H1 (cell line): ENCODE results near the gene GALNT18. TPM values are rescaled to one million over a fixed set of nuclear protein-coding genes. Genes with fewer than 3 reads are reported as not detected.

Source experiments
- CTCF ChIA-PET: fragments of 300-600 bp; sonication (Branson Sonifier 250); formaldehyde crosslinking; loops from one replicate; lab custom pipeline; 2021; ENCODE audit not compliant: partially characterized antibody; lab: Charles Lee
- POLR2A ChIA-PET: fragments of 300-600 bp; sonication (Branson Sonifier 250); formaldehyde crosslinking; loops from one replicate; lab custom pipeline; 2021; ENCODE audit warnings: inconsistent platforms; ENCODE audit not compliant: partially characterized antibody; lab: Charles Lee
- DNase-seq, 2 experiments: peaks; one replicate each; pipeline versions ENCODE4 v3.0.0 to v3.0.0-alpha.2; 2010 to 2022; ENCODE audit warnings: low spot score in 2 of 2, low read depth in 1 of 2, mixed read lengths in 1 of 2
- FAIRE-seq: peaks from 2 replicates; lab custom pipeline; 2011; peaks lifted over from hg19 to GRCh38; lab: Jason Lieb, UNC
- H2AFZ ChIP-seq: 2 replicates; pipeline ENCODE4 v1.8.1; 2012; ENCODE audit warnings: low read length, inconsistent platforms
- H2AK5ac ChIP-seq: 2 replicates; pipeline ENCODE4 v1.6.1; 2013; ENCODE audit warnings: low read depth, low read length
- H2BK120ac ChIP-seq: replicated peaks from 2 replicates; pipeline ENCODE3; 2013; ENCODE audit warnings: low read depth, low read length, inconsistent platforms
- H2BK12ac ChIP-seq: 2 replicates; pipeline ENCODE4 v1.6.1; 2013; ENCODE audit warnings: low read depth, low read length
- H2BK15ac ChIP-seq: 2 replicates; pipeline ENCODE4 v1.6.1; 2013; ENCODE audit warnings: low read length
- H2BK20ac ChIP-seq: 2 replicates; pipeline ENCODE4 v1.6.1; 2013; ENCODE audit warnings: low read length
- H2BK5ac ChIP-seq: 2 replicates; pipeline ENCODE4 v1.6.1; 2013; ENCODE audit warnings: low read depth, low read length
- H3K14ac ChIP-seq: 2 replicates; pipeline ENCODE4 v1.6.1; 2013; ENCODE audit warnings: inconsistent platforms; ENCODE audit not compliant: insufficient read length
- H3K18ac ChIP-seq: 2 replicates; pipeline ENCODE4 v1.6.1; 2013; ENCODE audit warnings: low read length; ENCODE audit errors: extremely low read depth
- H3K23ac ChIP-seq: 2 replicates; pipeline ENCODE4 v1.6.1; 2013; ENCODE audit warnings: inconsistent platforms; ENCODE audit not compliant: insufficient read length
- H3K23me2 ChIP-seq: 2 replicates; pipeline ENCODE4 v1.6.1; 2013; ENCODE audit warnings: low read depth, low read length
- H3K27ac ChIP-seq: 2 replicates; pipeline ENCODE4 v1.6.1; 2011; ENCODE audit warnings: low read depth, low read length, inconsistent platforms
- H3K27me3 ChIP-seq, 4 experiments: replicated peaks in 1 of 4; 1 replicate in 1 of 4; 2 replicates in 3 of 4; pipeline versions ENCODE4 v1.6.1 to v1.8.1; 2011 to 2013; ENCODE audit warnings: low read length in 3 of 4, mild to moderate bottlenecking in 3 of 4, inconsistent platforms in 2 of 4, mixed read lengths in 2 of 4, moderate library complexity in 1 of 4; ENCODE audit not compliant: control insufficient read depth in 3 of 4, insufficient read depth in 3 of 4; ENCODE audit errors: extremely low read depth in 1 of 4
- H3K36me3 ChIP-seq, 4 experiments: 2 replicates each; pipeline versions ENCODE4 v1.6.1 to v1.8.1; 2011 to 2013; ENCODE audit warnings: mild to moderate bottlenecking in 4 of 4, low read length in 3 of 4, moderate library complexity in 2 of 4, control low read depth in 1 of 4, inconsistent platforms in 1 of 4; ENCODE audit not compliant: insufficient read depth in 4 of 4, control insufficient read depth in 2 of 4
- H3K4ac ChIP-seq: replicated peaks from 2 replicates; pipeline ENCODE3; 2013; ENCODE audit warnings: low read length, low read depth, mixed read lengths, inconsistent platforms; ENCODE audit not compliant: insufficient read length
- H3K4me1 ChIP-seq, 4 experiments: replicated peaks in 1 of 4; 1 replicate in 1 of 4; 2 replicates in 3 of 4; pipeline versions ENCODE4 v1.6.1 to v1.8.1; 2011 to 2013; ENCODE audit warnings: low read length in 3 of 4, inconsistent platforms in 2 of 4, mixed read lengths in 1 of 4; ENCODE audit not compliant: insufficient read depth in 4 of 4, control insufficient read depth in 3 of 4
- H3K4me2 ChIP-seq, 2 experiments: 2 replicates each; pipeline versions ENCODE4 v1.6.1 to v1.8.1; 2011 to 2013; ENCODE audit warnings: low read depth in 2 of 2, low read length in 2 of 2, control low read depth in 1 of 2, inconsistent platforms in 1 of 2, mild to moderate bottlenecking in 1 of 2; ENCODE audit not compliant: insufficient read depth in 1 of 2
- H3K4me3 ChIP-seq, 4 experiments: fragments of 200-600, 300-600 bp in 1 of 4; sonication (generic), shearing (Covaris generic), sonication (Bioruptor Twin) in 1 of 4; 2 replicates each; pipeline versions ENCODE4 v1.5.1 to v1.8.1; 2011 to 2016; ENCODE audit warnings: low read length in 4 of 4, low read depth in 3 of 4, control low read depth in 2 of 4, inconsistent platforms in 2 of 4, mild to moderate bottlenecking in 2 of 4, mixed read lengths in 1 of 4, moderate library complexity in 1 of 4; ENCODE audit not compliant: insufficient read depth in 2 of 4; ENCODE audit errors: extremely low read depth in 1 of 4
- H3K56ac ChIP-seq: replicated peaks from 2 replicates; pipeline ENCODE3; 2013; ENCODE audit warnings: low read depth, mild to moderate bottlenecking, mixed read lengths, low read length, inconsistent platforms; ENCODE audit not compliant: insufficient read length
- H3K79me1 ChIP-seq: 2 replicates; pipeline ENCODE4 v1.6.1; 2013; ENCODE audit warnings: low read depth, low read length, control low read depth
- H3K79me2 ChIP-seq, 2 experiments: 2 replicates each; pipeline versions ENCODE4 v1.6.1 to v1.8.1; 2012 to 2013; ENCODE audit warnings: low read length in 2 of 2, mild to moderate bottlenecking in 2 of 2, inconsistent platforms in 1 of 2; ENCODE audit not compliant: insufficient read depth in 2 of 2, control insufficient read depth in 1 of 2
- H3K9ac ChIP-seq, 4 experiments: replicated peaks in 1 of 4; 1 replicate in 1 of 4; 2 replicates in 3 of 4; pipeline versions ENCODE4 v1.6.1 to v1.8.1; 2011 to 2013; ENCODE audit warnings: low read depth in 3 of 4, low read length in 3 of 4, control low read depth in 2 of 4, mild to moderate bottlenecking in 2 of 4, moderate library complexity in 2 of 4, inconsistent platforms in 1 of 4; ENCODE audit errors: extremely low read depth in 1 of 4
- H3K9me3 ChIP-seq, 2 experiments: 2 replicates each; pipeline versions ENCODE4 v1.6.1 to v1.8.1; 2012 to 2013; ENCODE audit warnings: mild to moderate bottlenecking in 2 of 2, moderate library complexity in 2 of 2, control low read depth in 1 of 2, inconsistent platforms in 1 of 2, low read depth in 1 of 2, low read length in 1 of 2, mixed read lengths in 1 of 2; ENCODE audit not compliant: insufficient read depth in 2 of 2
- H4K20me1 ChIP-seq, 2 experiments: replicated peaks in 1 of 2; 2 replicates each; pipeline versions ENCODE3 to v1.8.1; 2011 to 2013; ENCODE audit warnings: inconsistent platforms in 2 of 2, low read length in 2 of 2, mild to moderate bottlenecking in 1 of 2; ENCODE audit not compliant: insufficient read depth in 2 of 2, control insufficient read depth in 1 of 2
- H4K5ac ChIP-seq: 2 replicates; pipeline ENCODE4 v1.6.1; 2013; ENCODE audit warnings: low read length, low read depth, mixed read lengths, inconsistent platforms; ENCODE audit not compliant: insufficient read length
- H4K8ac ChIP-seq: 2 replicates; pipeline ENCODE4 v1.8.0; 2013; ENCODE audit warnings: mild to moderate bottlenecking, moderate library complexity, low read length, inconsistent platforms; ENCODE audit not compliant: insufficient read depth; ENCODE audit errors: extremely low read depth
- H4K91ac ChIP-seq: replicated peaks from 2 replicates; pipeline ENCODE3; 2013; ENCODE audit warnings: low read length, mixed read lengths, inconsistent platforms; ENCODE audit not compliant: insufficient read length
- ASH2L ChIP-seq: fragments of 200-600, 300-600 bp; sonication (generic); IDR thresholded peaks from one replicate; pipeline ENCODE4 v1.7.1; 2017; ENCODE audit warnings: low read length
- BCL11A ChIP-seq, 2 experiments: IDR thresholded peaks; one replicate each; pipeline ENCODE4 v1.6.1; 2011; ENCODE audit warnings: low read depth in 2 of 2, low read length in 2 of 2, mild to moderate bottlenecking in 2 of 2
- CBX8 ChIP-seq: fragments of 300-800, 300-1000 bp; sonication (generic); IDR thresholded peaks from 2 replicates; pipeline ENCODE4 v1.7.1; 2016; ENCODE audit warnings: low read depth, low read length, borderline replicate concordance
- CHD1 ChIP-seq: IDR thresholded peaks from 2 replicates; pipeline ENCODE4 v1.6.1; 2012; ENCODE audit warnings: low read depth, low read length, improper control_type of control experiment
- CREB1 ChIP-seq: IDR thresholded peaks from 2 replicates; pipeline ENCODE4 v1.6.1; 2012; ENCODE audit warnings: inconsistent platforms
- HDAC2 ChIP-seq, 2 experiments: fragments of 300-600 bp in 1 of 2; sonication (generic) in 1 of 2; IDR thresholded peaks; 2 replicates each; pipeline ENCODE4 v1.6.1; 2011 to 2012; ENCODE audit warnings: low read depth in 2 of 2, low read length in 2 of 2, mild to moderate bottlenecking in 2 of 2, moderate library complexity in 2 of 2, borderline replicate concordance in 1 of 2, inconsistent platforms in 1 of 2
- KDM5A ChIP-seq: fragments of 200-600 bp; IDR thresholded peaks from 2 replicates; pipeline ENCODE4 v1.7.1; 2012; ENCODE audit warnings: mild to moderate bottlenecking, low read length, inconsistent platforms, mixed read lengths
- MAFK ChIP-seq: IDR thresholded peaks from 2 replicates; pipeline ENCODE4 v1.6.1; 2012; ENCODE audit warnings: low read depth, mild to moderate bottlenecking, improper control_type of control experiment, low read length
- POLR2AphosphoS5 ChIP-seq: IDR thresholded peaks from 2 replicates; pipeline ENCODE4 v1.6.1; 2011; ENCODE audit warnings: low read depth, low read length
- RBBP5 ChIP-seq: IDR thresholded peaks from 2 replicates; pipeline ENCODE4 v1.7.1; 2012; ENCODE audit warnings: low read depth, mild to moderate bottlenecking, inconsistent platforms, low read length, moderate library complexity, borderline replicate concordance
- RFX5 ChIP-seq: IDR thresholded peaks from 2 replicates; pipeline ENCODE4 v1.6.1; 2011; ENCODE audit warnings: low read depth, low read length, improper control_type of control experiment, borderline replicate concordance
- SP2 ChIP-seq: IDR thresholded peaks from 2 replicates; pipeline ENCODE4 v1.6.1; 2012; ENCODE audit warnings: mild to moderate bottlenecking, low read length, inconsistent platforms
- TCF12 ChIP-seq: IDR thresholded peaks from 2 replicates; pipeline ENCODE4 v1.6.1; 2011; ENCODE audit warnings: low read depth, mild to moderate bottlenecking, low read length
- TEAD4 ChIP-seq: IDR thresholded peaks from 2 replicates; pipeline ENCODE4 v1.6.1; 2012; ENCODE audit warnings: low read depth, low read length, inconsistent platforms, mixed read lengths
- WGBS, 2 experiments: shearing (Covaris generic) in 1 of 2; methylation state at CpG; one replicate each; pipeline versions ENCODE4 v1.1.6 to v1.1.7; 2013 to 2015; ENCODE audit warnings: low lambda C conversion rate in 2 of 2, mixed read lengths in 2 of 2, inconsistent platforms in 1 of 2, low coverage in 1 of 2, missing lambda C conversion rate in 1 of 2; ENCODE audit not compliant: insufficient replicate concordance in 2 of 2, insufficient coverage in 1 of 2, insufficient read length in 1 of 2; ENCODE audit errors: extremely low coverage in 1 of 2, missing lambda C conversion rate in 1 of 2; 5-methylcytosine and 5-hydroxymethylcytosine counted together
- polyA plus RNA-seq, 7 experiments: library from polyadenylated mRNA; depleted of rRNA in 3 of 7; stranded (reverse) in 5 of 7; unstranded in 2 of 7; fragments of >200 nt in 5 of 7; fragments of 200-250 nt in 2 of 7; gene quantifications; 1 replicate in 5 of 7; 2 replicates in 1 of 7; 4 replicates in 1 of 7; pipeline versions ENCODE4 v1.2.1 to v1.2.3, GENCODE V29; 2011 to 2013; ENCODE audit warnings: missing spikeins in 2 of 7, mixed read lengths in 2 of 7
- total RNA-seq: library from RNA; stranded (reverse); fragmentation: NEBNext Ultra II Directional; extraction: Animal tissue kit (Norgen Biotek cat#: 25700); gene quantifications from 2 replicates; pipeline ENCODE4 v1.2.1, GENCODE V29; 2021

Gene GALNT18
- total and polyA plus RNA-seq, 2 of the 8 experiments (the other 6 are each of a cell fraction or from before 2014, with no cell fraction given) = 6.0 to 9.4 TPM

- no peak overlapping the region for H2AFZ ChIP-seq
- H3K36me3 ChIP-seq = no peaks in the 10 kb centered on the region
- no peak for DNase-seq
- H3K79me1 ChIP-seq = no peaks in the 10 kb centered on the region
- no peak overlapping the region for H3K18ac ChIP-seq
- H2BK15ac ChIP-seq = peak overlapping the region; percentile 50; the same call in 1 of the 2 replicates
- H3K23me2 ChIP-seq = no peaks in the 10 kb centered on the region
- no peak overlapping the region for H3K4me2 ChIP-seq
- no peaks in the 10 kb centered on the region; a peak in 1 of 4 replicates for H3K9me3 ChIP-seq
- no peak overlapping the region for H3K23ac ChIP-seq
- WGBS, 2 experiments = 94% methylated on average over 6 of the region's 6 CpGs; no CpG with 5 or more reads in 1 of the 2 experiments
- POLR2A ChIA-PET = no interaction called here
- no peak overlapping the region for H4K91ac ChIP-seq
- H3K4ac ChIP-seq = no peak overlapping the region
- H3K79me2 ChIP-seq = no peaks in the 10 kb centered on the region
- no peak overlapping the region for H3K9ac ChIP-seq
- no peak overlapping the region for H2BK5ac ChIP-seq
- H2AK5ac ChIP-seq = no peak overlapping the region
- H3K56ac ChIP-seq = no peak overlapping the region
- no peak for FAIRE-seq
- H2BK12ac ChIP-seq = no peak overlapping the region
- no peak overlapping the region for H2BK120ac ChIP-seq
- H4K20me1 ChIP-seq = no peaks in the 10 kb centered on the region
- no peak overlapping the region for H3K4me3 ChIP-seq
- peaks cover 4 to 7% (median 6%) of the 10 kb centered on the region in 4 experiments for H3K4me1 ChIP-seq
- H4K8ac ChIP-seq = no peak overlapping the region
- no peak overlapping the region for H2BK20ac ChIP-seq
- H3K14ac ChIP-seq = no peak overlapping the region
- no peak overlapping the region for H3K27ac ChIP-seq
- no peak overlapping the region for H4K5ac ChIP-seq
- no peaks in the 10 kb centered on the region for H3K27me3 ChIP-seq
- CTCF ChIA-PET = interaction anchor here (0.8 to 3.9 kb wide), 4 partner anchors 10 to 35 kb away, joined by 3 to 19 read pairs (median 4); partner anchors contain the start of gene GALNT18
- no peak for TF ChIP-seq RFX5
- TF ChIP-seq HDAC2 (IDR thresholded peaks at IDR 0.05; ENCODE audit: borderline replicate concordance in 1 of 2, low read depth in 2 of 2, low read length in 2 of 2) = no peak
- TF ChIP-seq TCF12 = no peak
- no peak for TF ChIP-seq KDM5A
- TF ChIP-seq POLR2AphosphoS5 = no peak
- no peak for TF ChIP-seq TEAD4
- TF ChIP-seq CBX8 = no peak
- TF ChIP-seq CREB1 = no peak
- TF ChIP-seq MAFK = no peak
- no peak for TF ChIP-seq SP2
- no peak for TF ChIP-seq ASH2L
- TF ChIP-seq CHD1 = no peak
- no peak for TF ChIP-seq RBBP5
- no peak for TF ChIP-seq BCL11A (IDR thresholded peaks at IDR 0.05; ENCODE audit: low read depth in 2 of 2, low read length in 2 of 2)
Measured at GRCh38 chr11:11657218-11657955, 35.6 kb upstream of the GALNT18 start.
